GM23248 (cell line): ENCODE measurements around the gene FCGBP.

Experiments used
- EZH2 ChIP-seq: fragments of 200-600 bp; sonication (generic); IDR thresholded peaks from 2 replicates; pipeline ENCODE4 v1.6.1; 2018; ENCODE audit warnings: antibody characterized with exemption, mild to moderate bottlenecking; ENCODE audit not compliant: insufficient read depth, poor library complexity, severe bottlenecking
- EZH2phosphoT487 ChIP-seq: fragments of 200-600 bp; sonication (generic); IDR thresholded peaks from 2 replicates; pipeline ENCODE4 v1.6.1; 2018; ENCODE audit warnings: antibody characterized with exemption, moderate library complexity, mild to moderate bottlenecking, low read depth; ENCODE audit not compliant: insufficient read depth

DNA sequence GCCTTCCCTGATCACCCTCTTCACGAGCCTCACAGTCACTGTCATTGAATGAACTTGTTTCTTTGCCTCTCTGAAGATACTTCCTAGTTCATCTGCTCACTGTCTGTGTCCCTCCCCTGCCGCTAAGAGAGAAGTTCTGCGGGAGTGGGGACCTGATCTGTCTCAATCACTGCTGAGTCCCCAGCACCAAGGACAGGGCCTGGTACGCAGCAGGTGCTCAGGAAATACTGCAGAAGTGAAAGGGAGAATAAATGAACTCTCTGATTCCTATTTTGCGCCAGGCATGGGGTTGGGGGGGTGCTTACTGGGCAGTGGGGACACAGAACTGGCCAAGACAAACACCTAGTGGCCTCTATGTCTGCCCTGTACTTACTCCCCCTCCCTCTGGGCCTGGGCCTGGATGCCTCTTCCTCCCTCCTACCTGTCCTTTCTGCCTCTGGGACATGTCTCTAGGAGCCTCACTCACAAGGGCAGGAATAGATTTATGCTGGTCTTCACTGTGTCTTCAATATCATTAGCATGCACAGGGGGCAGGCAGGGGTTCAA is 17.5 kb downstream of the FCGBP start:
- TF ChIP-seq EZH2 (no peak), EZH2phosphoT487 (no peak)
